NCI-H2196 treated with DMSO at 0.1 percent for 48 hours (cell line): ENCODE measurements around the gene ZNF74.
"Not testable (repeated sequence)": the region's sequence is repeated elsewhere in the genome, so short reads cannot be mapped to it uniquely, and the experiment has no call there.

ENCODE experiments used
- DNase-seq: peaks from one replicate; lab custom pipeline; 2025; ENCODE audit not compliant: unreplicated experiment; lab: John Stamatoyannopoulos, UW

ZNF74 gene

DNA sequence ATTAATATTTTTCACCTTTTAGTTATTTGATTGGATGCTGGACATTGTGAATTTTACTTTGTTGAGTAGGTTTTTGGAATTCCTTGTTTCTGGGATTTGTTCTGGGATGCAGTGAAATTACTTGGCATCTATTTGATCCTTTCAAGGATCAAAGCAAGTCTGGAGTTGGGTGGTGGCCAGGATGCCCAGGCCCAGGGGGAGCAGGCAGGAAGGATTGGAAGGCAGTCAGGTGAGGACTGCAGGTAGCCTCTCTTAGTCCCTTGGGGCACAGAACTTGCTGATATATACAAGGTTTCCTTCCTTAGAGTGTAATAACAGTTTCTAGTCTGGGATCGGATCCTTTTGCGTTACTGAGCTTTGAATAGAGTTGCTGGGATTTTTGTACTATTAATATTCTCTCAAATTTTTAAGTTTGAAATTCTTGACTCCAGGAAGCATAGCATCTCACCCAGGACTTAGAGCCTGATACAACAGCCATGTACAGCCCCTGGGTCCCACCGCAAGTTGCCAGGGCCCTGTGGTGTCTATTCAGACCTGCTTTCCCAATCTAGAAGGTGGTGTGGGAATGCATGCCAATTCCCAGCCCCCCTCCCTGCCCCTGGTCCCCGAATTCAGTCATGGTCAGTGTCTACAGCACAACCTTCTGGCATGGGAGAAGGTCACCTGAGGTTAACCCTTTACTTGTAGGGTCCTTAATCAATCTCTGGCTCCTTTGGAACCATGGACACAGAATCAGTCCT is 6.1 kb downstream of the ZNF74 start:
- DNase-seq: no peak

DNA sequence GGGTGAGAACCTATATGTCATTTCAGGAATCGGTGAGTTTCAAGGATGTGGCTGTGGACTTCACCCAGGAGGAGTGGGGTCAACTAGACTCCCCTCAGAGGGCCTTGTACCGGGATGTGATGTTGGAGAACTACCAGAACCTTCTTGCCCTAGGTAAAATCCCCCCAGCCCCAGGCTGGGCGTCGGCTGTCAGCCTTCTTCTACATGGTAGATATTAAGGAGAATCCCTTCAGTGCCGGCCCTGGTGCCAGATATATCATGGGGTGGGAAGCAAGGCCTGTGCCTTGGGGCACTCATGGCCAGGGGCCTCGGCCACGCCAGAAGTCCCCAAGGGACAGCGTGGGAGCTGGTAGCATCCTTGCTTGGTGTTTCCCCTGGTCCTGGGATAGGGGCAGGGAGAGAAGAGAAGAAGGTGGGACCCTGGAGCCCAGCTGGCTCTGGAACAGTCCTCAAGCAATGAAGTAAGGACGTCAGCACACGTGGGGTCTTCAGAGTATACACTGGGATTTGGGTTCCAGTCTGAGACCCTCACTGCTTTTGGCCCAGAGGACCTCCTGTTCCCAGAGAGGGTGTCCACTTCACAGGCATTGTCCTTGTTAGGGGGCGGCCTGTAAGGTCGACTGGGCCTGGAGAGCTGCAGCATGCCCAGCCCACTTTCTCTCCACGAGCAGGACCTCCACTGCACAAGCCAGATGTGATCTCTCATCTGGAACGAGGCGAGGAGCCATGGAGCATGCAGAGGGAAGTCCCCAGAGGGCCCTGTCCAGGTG is 6.8 kb downstream of the ZNF74 start:
- DNase-seq: no peak

DNA sequence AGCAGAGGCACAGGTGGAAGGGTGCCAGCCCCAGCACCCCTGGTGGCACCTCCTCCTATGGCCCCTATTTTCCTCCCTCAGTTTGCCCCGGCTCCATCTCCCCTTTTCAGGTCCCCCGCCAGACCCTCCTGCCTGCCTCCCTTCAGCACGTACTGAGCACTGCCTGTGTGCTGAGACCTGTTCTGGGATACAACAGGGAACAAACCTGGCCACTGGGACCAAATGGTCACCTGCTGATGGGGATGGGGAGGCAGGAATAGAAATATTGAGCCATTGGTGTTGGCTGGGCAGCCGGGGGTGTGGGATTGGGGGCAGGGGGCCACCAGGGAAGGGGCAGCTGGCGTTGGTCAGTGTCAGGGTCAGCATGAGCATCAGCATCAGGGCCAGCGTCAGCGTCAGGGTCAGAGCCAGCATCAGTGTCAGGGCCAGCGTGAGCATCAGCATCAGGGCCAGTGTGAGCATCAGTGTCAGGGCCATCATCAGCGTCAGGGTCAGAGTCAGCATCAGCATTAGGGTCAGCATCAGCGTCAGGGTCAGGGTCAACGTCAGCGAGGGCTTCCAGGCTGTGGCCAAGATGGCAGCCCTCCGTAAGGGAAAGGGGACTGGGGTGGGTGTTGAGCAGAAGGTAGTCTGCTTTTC is 7.5 kb downstream of the ZNF74 start:
- DNase-seq: no peak

DNA sequence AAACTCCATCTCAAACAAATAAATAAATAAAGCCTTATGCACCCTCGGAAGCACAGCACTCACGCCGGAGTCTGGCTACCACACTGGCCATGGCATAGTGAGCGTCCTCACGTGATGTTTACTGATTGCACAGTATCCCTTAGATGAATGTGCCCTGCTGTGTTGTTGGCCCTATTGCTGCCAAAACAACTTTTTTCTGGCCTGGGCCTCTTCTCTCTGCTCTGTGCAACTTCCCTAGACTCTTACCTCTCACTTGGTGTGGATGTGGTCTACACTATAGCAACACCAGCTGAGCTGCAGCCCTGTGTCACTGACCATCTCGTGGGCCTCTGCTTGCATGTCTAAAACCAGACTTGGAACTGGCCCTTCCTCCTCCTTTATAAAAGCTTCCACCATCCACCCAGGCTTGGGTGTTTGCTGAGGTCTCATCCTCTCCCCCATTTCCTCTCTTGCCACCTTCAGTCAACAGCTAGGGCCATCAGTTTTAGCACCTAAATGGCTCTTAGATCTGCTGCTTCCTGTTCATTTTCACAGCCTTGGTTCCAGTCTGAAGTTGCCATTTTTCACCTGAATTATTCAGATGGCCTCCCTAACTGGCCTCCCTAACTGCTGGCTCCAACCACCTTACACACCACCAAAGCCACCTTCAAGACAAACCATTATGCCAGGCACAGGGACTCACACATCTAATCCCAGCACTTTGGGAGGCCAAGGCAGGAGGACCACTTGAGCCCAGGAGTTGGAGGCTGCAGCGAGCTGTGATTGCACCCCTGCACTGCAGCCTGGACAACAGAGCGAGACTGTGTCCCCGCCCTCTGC is 9.2 kb downstream of the ZNF74 start:
- DNase-seq: no peak

DNA sequence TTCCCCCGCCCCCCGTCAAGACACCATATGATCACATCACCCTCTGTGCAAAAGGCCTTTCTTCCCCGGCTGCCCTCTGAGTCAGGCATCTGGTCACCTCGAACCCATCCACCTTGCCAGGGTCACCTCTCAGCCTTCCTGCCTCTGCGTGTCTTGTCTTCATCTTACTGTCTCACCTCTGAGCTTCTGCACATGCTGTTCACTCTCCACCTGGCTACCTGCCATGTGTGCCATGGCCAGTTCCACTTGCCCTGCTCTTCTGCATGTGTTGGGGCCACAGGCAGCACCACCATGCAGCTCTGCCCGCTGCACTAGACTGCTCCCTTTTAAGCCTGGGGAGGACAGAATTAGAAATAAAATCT is 9.8 kb downstream of the ZNF74 start:
- no peak for DNase-seq

DNA sequence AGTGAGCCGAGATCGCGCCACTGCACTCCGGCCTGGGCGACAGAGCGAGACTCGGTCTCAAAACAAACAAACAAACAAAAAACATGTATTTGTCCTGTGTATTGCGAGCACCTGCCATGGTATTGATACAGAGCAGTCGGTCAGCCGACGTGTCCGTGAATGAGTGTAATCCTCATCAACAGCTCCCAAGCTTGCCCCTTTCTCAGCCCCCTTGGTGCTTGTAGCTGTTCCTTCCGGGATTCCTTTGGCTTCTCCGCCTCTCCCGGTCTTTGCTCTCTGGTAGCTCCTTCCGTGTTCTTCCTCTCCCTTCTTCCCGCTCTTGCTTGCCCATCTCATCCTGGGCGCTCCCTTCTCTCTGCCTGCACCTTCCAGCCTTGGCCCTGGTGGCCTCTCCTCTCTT is 10.9 kb downstream of the ZNF74 start:
- DNase-seq: no peak

DNA sequence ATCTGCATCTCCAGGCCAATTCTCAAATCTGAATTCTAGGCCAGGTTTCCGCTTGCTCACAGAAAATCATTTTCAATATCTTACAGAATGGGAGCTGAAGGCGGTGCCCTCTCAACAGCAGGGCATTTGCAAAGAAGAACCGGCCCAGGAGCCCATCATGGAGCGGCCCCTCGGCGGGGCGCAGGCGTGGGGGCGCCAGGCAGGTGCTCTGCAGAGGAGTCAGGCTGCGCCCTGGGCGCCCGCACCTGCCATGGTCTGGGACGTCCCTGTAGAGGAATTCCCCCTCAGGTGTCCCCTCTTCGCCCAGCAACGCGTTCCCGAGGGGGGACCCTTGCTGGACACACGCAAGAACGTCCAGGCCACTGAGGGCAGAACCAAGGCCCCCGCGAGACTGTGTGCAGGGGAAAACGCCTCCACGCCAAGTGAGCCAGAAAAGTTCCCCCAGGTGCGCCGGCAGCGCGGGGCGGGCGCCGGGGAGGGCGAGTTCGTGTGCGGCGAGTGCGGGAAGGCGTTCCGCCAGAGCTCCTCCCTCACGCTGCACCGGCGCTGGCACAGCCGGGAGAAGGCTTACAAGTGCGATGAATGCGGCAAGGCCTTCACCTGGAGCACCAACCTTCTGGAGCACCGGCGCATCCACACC is 11.5 kb downstream of the ZNF74 start:
- DNase-seq: no peak

DNA sequence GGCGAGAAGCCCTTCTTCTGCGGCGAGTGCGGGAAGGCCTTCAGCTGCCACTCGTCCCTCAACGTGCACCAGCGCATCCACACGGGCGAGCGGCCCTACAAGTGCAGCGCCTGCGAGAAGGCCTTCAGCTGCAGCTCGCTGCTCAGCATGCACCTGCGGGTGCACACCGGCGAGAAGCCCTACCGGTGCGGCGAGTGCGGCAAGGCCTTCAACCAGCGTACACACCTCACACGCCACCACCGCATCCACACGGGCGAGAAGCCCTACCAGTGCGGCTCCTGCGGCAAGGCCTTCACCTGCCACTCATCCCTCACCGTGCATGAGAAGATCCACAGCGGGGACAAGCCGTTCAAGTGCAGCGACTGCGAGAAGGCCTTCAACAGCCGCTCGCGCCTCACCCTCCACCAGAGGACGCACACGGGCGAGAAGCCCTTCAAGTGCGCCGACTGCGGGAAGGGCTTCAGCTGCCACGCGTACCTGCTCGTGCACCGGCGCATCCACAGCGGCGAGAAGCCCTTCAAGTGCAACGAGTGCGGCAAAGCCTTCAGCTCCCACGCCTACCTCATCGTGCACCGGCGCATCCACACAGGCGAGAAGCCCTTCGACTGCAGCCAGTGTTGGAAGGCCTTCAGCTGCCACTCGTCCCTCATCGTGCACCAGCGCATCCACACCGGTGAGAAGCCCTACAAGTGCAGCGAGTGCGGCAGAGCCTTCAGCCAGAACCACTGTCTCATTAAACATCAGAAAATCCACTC is 12.2 kb downstream of the ZNF74 start:
- no peak for DNase-seq

DNA sequence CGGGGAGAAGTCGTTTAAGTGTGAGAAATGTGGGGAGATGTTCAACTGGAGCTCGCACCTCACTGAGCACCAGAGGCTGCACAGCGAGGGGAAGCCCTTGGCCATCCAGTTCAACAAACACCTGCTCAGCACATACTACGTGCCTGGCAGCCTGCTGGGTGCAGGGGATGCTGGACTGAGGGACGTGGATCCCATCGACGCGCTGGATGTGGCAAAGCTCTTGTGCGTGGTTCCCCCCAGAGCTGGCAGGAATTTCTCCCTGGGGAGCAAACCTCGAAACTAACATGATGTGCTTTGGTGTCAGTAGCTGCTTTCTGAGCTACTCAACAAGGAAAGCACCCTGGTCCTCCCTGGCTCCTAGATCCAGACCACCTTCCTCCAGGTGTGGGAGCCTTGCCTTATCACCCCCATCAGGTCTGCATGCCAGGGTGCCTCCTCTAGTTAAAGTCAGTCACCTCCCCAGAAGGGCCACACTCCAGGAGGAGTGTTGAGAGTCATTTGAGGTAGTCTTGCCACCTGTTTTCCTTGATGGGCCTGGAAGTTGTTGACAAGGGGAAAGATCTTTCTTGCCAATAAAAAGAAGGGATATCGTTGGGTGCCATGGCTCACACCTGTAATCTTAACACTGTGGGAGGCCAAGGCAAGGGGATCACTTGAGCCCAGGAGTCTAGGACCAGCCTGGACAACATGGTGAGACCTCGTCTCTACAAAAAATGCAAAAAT is 12.9 kb downstream of the ZNF74 start:
- DNase-seq: no peak

DNA sequence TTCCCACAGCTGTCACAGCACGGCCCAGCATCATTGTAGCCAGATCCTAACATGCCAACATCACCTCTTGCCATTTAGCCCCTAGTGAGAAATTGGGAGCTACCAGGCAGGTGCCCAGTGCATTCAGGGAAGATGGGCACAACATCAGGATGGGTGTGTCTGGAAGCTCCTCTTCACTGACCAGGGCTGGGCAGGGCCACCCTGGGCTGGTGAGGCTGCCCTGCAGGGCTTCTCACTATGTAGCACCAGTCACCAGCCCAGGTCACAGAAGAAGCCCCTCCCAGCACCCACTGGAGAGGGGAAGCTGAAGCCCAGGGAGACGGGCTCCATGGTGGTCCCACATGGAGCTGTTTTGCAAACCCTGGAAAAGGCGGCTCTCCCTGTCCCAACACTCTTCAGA is 13.9 kb downstream of the ZNF74 start:
- no peak for DNase-seq

DNA sequence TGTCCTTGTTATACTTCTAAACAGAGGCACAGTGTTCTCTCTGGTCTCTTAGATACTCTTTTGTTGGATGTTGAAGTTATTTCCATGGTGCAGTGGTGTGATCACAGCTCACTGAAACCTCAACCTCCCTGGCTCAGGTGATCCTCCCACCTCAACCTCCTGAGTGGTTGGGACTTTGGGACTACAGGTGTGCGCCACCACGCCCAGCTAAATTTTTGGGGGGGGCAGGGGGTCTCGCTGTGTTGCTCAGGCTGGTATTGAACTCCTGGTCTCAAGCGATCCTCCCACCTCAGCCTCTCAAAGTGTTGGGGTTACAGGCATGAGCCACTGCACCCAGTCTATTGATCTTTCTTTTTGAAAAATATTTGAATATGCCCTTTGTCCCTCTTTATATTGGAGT is 14.9 kb downstream of the ZNF74 start:
- no peak for DNase-seq

DNA sequence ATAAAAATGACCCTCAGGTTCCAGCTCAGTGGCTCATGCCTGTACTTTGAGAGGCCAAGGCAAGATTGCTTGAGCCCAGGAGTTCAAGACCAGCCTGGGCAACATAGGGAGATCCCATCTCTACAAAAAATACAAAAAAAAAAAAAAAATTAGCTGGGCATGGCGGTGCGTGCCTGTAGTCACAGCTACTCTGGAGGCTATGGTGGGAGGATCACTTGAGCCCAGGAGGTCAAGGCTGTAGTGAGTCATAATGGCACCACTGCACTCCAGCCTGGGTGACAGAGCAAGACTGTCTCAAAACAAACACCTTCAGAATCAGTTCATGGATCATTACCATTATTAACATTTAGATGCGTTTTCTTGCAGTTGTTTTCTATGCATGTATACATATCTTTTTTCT is 15.4 kb downstream of the ZNF74 start:
- not testable (repeated sequence) for DNase-seq

DNA sequence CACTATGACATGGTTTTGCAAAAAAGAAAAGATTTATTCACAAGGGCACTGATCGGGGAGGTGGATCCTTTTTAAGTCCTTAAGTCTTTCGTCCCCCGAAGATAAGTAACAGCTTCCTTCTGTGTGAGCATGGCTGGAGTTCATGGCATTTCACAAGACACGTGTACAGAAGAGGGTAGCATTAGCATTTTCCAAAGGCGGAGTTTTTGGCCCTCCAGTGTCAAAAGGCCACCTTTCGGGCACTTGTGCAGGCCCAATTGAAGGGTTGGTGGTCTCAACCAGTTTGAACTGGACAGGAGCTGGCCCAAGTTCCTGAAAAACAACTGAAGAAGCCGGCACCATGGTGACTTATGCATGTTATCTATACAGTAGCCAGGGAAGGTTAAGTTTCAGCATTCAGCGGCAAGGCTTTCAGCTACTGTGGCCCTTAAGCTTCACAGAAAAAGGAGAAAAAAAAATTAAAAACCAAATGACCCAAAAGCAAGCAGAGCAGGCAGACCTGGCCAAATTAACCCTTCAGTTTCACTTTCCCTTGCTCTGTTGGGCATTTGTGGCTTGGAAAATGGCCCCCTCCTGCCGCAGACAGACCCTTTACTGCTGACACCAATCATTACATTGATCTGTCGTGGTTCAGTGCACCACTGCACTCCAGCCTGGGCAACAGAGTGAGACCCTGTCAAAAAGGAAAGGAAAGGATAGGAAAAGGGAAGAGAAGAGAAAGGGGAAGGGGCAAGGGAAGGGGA is 18.7 kb downstream of the ZNF74 start:
- DNase-seq: no peak

DNA sequence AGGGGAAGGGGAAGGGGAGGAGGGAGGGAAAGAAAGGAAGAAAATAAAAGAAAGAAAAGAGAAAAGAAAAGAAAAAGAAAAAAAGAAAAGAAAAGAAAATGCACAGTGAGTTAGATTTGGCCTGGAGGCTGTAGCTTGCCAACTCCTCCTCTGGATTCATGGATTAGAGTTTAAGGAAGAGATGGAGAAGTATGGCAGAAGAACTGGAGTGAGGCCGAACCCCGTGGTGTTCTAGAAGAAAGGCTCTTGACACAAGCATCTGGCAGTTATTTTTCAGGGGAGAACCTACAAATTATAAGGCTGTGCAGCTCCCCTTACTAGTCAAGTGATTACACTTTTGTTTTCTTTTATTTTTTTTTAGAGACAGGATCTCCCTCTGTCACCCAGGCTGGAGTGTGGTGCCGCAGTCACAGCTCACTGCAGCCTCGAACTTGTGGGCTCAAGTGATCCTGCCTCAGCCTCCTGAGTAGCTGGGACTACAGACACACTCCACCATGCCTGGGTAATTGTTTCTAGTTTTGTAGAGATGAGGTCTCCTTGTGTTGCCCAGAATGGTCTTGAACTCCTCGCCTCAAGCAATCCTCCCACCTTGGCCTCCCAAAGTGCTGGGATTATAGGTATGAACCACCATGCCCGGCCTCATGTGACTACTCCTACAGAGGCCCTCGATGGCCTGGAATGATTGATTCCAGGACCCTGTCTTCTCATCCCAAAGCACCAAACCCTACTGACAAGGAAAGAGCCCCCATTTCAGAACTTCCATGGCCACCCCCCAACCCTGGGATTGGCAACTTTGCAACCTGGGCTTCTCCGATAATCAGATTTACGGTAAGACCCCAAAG is 19.5 kb downstream of the ZNF74 start:
- no peak for DNase-seq

DNA sequence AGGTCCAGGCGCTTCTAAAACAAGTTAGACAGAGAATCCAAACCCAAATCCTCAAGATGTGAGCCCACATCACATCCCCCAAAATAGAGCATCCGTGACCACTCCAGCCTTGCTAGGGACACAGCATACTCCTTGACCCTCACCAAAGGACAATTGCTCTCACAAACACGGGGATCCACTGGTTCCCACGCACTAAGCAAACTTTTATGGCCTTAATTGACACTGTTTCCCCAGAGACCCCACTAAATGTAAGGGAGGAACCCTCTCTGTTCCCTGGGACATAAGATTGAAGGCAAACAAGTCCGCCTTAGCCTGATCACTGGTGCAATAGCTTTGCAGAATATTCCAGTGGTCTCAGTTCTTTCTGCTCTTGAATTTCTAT is 20.1 kb downstream of the ZNF74 start:
- no peak for DNase-seq

DNA sequence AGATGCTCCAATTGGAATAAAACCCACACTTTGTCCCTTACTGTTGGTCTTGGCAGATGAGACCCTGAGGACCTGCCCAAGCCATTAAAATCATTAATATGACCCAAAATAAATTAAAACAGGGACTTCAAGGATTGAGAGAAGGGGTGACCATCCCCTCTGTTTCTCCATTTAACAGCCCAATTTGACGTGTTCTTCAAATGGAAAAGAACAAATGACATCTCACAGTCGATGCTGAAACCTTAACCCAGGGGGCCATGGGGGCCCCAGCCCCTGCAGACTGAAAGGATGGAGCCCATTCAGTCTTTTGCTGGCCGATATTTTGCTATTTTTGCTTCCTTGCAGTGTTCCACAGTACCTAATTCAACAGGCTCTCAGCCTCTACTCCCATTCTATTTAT is 20.5 kb downstream of the ZNF74 start:
- no peak for DNase-seq

DNA sequence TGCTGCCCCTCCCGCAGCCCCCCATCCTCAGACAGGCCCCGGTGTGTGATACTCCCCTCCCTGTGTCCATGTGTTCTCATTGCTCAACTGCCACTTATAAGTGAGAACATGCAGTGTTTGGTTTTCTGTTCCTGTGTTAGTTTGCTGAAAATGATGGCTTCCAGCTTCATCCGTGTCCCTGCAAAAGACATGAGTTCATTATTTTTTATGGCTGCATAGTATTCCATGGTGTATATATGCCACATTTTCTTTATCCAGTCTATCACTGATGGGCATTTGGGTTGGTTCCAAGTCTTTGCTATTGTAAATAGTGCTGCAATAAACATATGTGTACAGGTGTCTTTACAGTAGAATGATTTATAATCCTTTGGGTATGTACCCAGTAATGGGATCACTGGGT is 21.3 kb downstream of the ZNF74 start:
- not testable (repeated sequence) for DNase-seq

DNA sequence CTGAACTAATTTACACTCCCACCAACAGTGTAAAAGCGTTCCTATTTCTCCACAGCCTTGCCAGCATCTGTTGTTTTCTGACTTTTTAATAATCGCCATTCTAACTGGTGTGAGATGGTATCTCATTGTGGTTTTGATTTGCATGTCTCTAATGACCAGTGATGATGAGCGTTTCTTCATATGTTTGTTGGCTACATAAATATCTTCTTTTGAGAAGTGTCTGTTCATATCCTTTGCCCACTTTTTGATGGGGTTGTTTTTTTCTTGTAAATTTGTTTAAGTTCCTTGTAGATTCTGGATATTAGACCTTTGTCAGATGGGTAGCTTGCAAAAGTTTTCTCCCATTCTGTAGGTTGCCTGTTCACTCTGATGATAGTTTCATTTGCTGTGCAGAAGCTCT is 21.7 kb downstream of the ZNF74 start:
- not testable (repeated sequence) for DNase-seq
